Fibroblast of peridontal ligament (primary cell): Measurements from ENCODE around the gene CLCN4.

Source experiments
- DNase-seq: peaks from one replicate; pipeline ENCODE4 v3.0.0-alpha.2; 2010; ENCODE audit errors: extremely low read depth

Gene CLCN4

GRCh38 chrX:10156199-10157031 lies at the start of gene CLCN4:
TSS of gene CLCN4 (plus strand) at chrX:10156975. CDS start at chrX:10185033, 28,058 bp downstream.
- DNase-seq = peak; percentile 76

GRCh38 chrX:10107483-10107882 lies 49.3 kb upstream of the CLCN4 start:
- no peak for DNase-seq

- no peak for DNase-seq
These were observed 48.5 kb upstream of the CLCN4 start for GRCh38 chrX:10108288-10108687.

GRCh38 chrX:10109695-10110094 lies 47.1 kb upstream of the CLCN4 start:
- DNase-seq = no peak

GRCh38 chrX:10110316-10110935 lies 46.3 kb upstream of the CLCN4 start:
- no peak for DNase-seq

GRCh38 chrX:10110984-10111363 lies 45.8 kb upstream of the CLCN4 start:
- DNase-seq = no peak

GRCh38 chrX:10111364-10112148 lies 45.2 kb upstream of the CLCN4 start:
- no peak for DNase-seq

GRCh38 chrX:10112510-10112909 lies 44.3 kb upstream of the CLCN4 start:
- DNase-seq = no peak

- no peak for DNase-seq
These were observed 41.7 kb upstream of the CLCN4 start for GRCh38 chrX:10115082-10115481.

- DNase-seq = no peak
These were observed 39.5 kb upstream of the CLCN4 start for GRCh38 chrX:10117301-10117700.

- DNase-seq = no peak
These were observed 38.9 kb upstream of the CLCN4 start for GRCh38 chrX:10117864-10118377.

- no peak for DNase-seq
These were observed 38.2 kb upstream of the CLCN4 start for GRCh38 chrX:10118530-10118929.

GRCh38 chrX:10119399-10119990 lies 37.3 kb upstream of the CLCN4 start:
- DNase-seq = peak; percentile 94

- DNase-seq = no peak
These were observed 36.4 kb upstream of the CLCN4 start for GRCh38 chrX:10120331-10120730.

- DNase-seq = no peak
These were observed 35.9 kb upstream of the CLCN4 start for GRCh38 chrX:10120828-10121227.

- DNase-seq = no peak
These were observed 35.0 kb upstream of the CLCN4 start for GRCh38 chrX:10121787-10122186.

- DNase-seq = no peak
These were observed 32.1 kb upstream of the CLCN4 start for GRCh38 chrX:10124506-10125247.

- no peak for DNase-seq
These were observed 31.5 kb upstream of the CLCN4 start for GRCh38 chrX:10125248-10125615.

GRCh38 chrX:10126044-10126443 lies 30.7 kb upstream of the CLCN4 start:
- no peak for DNase-seq

GRCh38 chrX:10126834-10127233 lies 29.9 kb upstream of the CLCN4 start:
- DNase-seq = no peak

- no peak for DNase-seq
These were observed 28.4 kb upstream of the CLCN4 start for GRCh38 chrX:10128386-10128785.
